HAP-1 (cell line): ENCODE measurements around the gene ATN1.

Source experiments
- DNase-seq, 2 experiments: peaks; one replicate each; pipeline ENCODE4 v3.0.0-alpha.2; 2016 to 2020; ENCODE audit warnings: low spot score in 2 of 2
- H3K27me3 ChIP-seq: fragments of 250-450 bp; sonication (Bioruptor Pico); 2 replicates; pipeline ENCODE4 v1.5.1; 2020; ENCODE audit warnings: low read depth, mild to moderate bottlenecking, moderate library complexity
- H3K36me3 ChIP-seq: fragments of 250-450 bp; sonication (Bioruptor Pico); replicated peaks from 2 replicates; pipeline ENCODE4 v1.5.1; 2020; ENCODE audit warnings: mild to moderate bottlenecking
- H3K4me1 ChIP-seq: fragments of 250-450 bp; sonication (Bioruptor Pico); 2 replicates; pipeline ENCODE4 v1.5.1; 2020; ENCODE audit warnings: mild to moderate bottlenecking
- H3K4me3 ChIP-seq: fragments of 250-450 bp; sonication (Bioruptor Pico); 2 replicates; pipeline ENCODE4 v1.5.1; 2020; ENCODE audit warnings: mild to moderate bottlenecking, moderate library complexity
- H3K9me3 ChIP-seq: fragments of 250-450 bp; sonication (Bioruptor Pico); 2 replicates; pipeline ENCODE4 v1.5.1; 2020; ENCODE audit warnings: mild to moderate bottlenecking, moderate library complexity
- in situ Hi-C: fragments of 300-500 bp; cut with MboI; formaldehyde crosslinking; loops from 3 replicates; pipeline ENCODE4 v1.14.3; 2020; ENCODE audit warnings: low sequenced_read_pairs, inconsistent platforms, mixed read lengths

The ATN1 gene

GRCh38 chr12:6957741-6958608, 30.2 kb downstream of the ATN1 start:
- Histone ChIP-seq H3K4me3 (no peak overlapping the region), H3K36me3 (no peaks in the 10 kb centered on the region), H3K4me1 (peaks cover 19% of the 10 kb centered on the region), H3K9me3 (no peaks in the 10 kb centered on the region), H3K27me3 (no peaks in the 10 kb centered on the region)
- in situ Hi-C loops: no loop called here
- DNase-seq: no peak

DNA sequence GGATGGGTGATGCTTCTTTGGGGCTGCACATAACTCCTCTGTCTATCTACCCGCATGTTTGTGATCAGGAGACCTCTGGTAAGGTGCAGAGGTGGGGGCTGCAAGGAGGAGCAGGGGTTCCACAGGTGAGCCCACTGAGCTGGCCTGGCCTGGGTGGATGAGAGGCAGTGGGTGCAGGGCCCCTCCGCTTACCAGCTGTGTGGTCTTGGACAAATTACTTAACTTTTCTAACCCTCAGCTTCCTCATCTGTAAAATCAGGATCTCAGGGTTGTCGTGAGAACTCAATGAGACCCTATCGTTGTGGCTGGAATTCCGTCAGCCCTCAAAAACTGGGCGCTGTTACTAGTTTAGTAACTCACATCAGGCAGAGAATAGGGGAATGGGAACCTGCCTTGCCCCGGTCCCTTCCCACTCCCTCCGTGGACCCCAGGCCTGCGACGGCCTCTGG, 30.9 kb downstream of the ATN1 start:
- no peaks in the 10 kb centered on the region for H3K36me3 ChIP-seq
- no peak for DNase-seq
- no peak overlapping the region for H3K4me3 ChIP-seq
- no peaks in the 10 kb centered on the region for H3K9me3 ChIP-seq
- in situ Hi-C loops: no loop called here
- no peaks in the 10 kb centered on the region for H3K27me3 ChIP-seq
- peaks cover 19% of the 10 kb centered on the region for H3K4me1 ChIP-seq

DNA sequence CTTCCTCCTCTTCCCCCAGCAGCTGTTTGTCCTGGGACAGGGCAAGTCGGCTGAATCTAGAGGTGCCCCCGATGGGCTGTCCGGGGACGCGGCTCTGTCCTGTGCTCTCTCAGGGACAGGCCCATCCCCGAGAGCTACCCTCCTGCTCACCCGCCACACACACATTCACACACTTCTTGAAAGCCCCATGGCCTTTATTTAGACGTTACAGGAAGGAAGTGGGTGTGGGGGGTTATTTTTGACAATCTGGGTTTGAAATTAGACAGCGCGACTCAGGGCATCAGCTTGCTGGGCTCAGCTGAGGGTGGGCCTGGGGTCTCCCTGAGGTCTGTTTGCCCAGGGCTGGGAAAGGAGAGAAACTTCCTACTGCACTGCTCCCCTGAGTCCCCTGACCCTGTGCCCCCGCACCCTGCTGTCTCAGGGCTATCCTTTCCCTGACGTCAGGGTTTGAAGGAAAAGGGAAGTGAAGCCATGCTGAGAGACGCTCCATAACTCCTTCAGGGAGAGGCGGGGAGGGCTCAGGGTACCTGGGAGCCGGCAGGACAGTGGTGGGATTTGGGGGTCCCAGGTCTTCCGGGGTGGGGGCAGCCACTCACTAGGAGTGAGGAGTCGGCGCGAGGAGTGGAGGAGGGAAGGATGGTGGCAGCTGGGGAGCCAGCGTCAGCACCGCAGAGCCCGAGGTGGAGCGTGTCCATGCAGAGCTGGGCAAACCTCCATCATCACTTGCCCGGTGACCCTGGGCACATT, 31.5 kb downstream of the ATN1 start:
- no peaks in the 10 kb centered on the region for H3K9me3 ChIP-seq
- H3K4me1 ChIP-seq: peaks cover 19% of the 10 kb centered on the region
- no peak overlapping the region for H3K4me3 ChIP-seq
- in situ Hi-C loops: no loop called here
- no peaks in the 10 kb centered on the region for H3K36me3 ChIP-seq
- DNase-seq: no peak
- no peaks in the 10 kb centered on the region for H3K27me3 ChIP-seq

DNA sequence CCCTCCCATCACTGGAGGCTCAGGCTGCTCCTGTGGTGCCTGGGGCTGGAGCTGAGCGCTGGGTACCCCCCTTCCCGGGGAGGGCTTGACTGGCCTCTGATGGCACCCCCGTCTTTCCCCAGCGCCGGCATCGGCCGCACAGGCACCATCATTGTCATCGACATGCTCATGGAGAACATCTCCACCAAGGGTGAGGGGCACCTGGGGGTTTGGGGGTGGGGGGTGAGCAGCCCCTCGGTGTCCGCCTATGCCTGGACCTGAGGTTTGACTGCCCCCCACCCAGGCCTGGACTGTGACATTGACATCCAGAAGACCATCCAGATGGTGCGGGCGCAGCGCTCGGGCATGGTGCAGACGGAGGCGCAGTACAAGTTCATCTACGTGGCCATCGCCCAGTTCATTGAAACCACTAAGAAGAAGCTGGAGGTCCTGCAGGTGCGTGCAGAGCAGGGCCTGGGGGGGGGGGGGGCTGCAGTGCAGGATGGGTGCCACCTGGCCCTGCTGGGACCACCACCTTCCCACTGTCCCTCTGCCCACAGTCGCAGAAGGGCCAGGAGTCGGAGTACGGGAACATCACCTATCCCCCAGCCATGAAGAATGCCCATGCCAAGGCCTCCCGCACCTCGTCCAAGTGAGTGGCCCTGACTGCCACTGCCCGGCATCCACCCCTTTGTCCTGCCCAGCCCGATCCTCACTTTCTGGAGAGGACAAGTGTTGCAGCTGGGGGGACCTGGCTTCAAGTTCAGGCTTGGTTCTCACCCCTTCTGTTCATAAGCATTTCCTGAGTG, 32.2 kb downstream of the ATN1 start:
- Histone ChIP-seq H3K27me3 (no peaks in the 10 kb centered on the region), H3K4me3 (no peak overlapping the region), H3K9me3 (no peaks in the 10 kb centered on the region), H3K36me3 (peaks cover 5% of the 10 kb centered on the region), H3K4me1 (peaks cover 19% of the 10 kb centered on the region)
- in situ Hi-C loops: no loop called here
- no peak for DNase-seq

- Histone ChIP-seq H3K9me3 (no peaks in the 10 kb centered on the region), H3K4me3 (peak overlapping the region; percentile 37), H3K27me3 (no peaks in the 10 kb centered on the region), H3K36me3 (peaks cover 13% of the 10 kb centered on the region), H3K4me1 (peaks cover 19% of the 10 kb centered on the region)
- in situ Hi-C loops: no loop called here
- DNase-seq: no peak
Measured at GRCh38 chr12:6960593-6961277, 33.0 kb downstream of the ATN1 start.

DNA sequence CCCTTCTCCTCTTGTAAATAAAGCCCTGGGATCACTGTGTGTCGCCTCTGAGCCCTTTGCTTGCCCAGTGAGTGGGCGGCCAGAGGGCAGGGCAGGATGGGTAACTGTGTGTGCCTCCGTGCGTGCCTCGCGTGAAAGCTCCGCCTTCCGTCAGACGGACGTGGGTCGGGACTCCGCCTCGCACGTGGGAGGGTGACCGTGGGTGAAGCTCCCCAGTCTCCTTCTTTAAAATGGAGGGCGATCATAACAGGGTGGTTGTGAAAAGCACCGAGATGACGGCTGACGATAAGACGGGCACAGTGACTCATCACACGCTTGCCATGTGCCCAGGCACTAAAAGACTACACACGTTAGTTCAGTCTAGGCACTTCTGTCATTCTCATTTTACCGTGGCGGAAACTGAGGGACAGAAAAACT, 33.5 kb downstream of the ATN1 start:
- no peaks in the 10 kb centered on the region for H3K9me3 ChIP-seq
- H3K4me1 ChIP-seq: peaks cover 19% of the 10 kb centered on the region
- H3K4me3 ChIP-seq: peak overlapping the region; percentile 37
- peaks cover 18% of the 10 kb centered on the region for H3K36me3 ChIP-seq
- in situ Hi-C loops: no loop called here
- peak in 1 of 2 experiments; percentile 62 for DNase-seq
- H3K27me3 ChIP-seq: no peaks in the 10 kb centered on the region

- Histone ChIP-seq H3K4me3 (peak overlapping the region; percentile 37), H3K36me3 (peaks cover 23% of the 10 kb centered on the region), H3K9me3 (no peaks in the 10 kb centered on the region), H3K27me3 (no peaks in the 10 kb centered on the region), H3K4me1 (peaks cover 19% of the 10 kb centered on the region)
- in situ Hi-C loops: no loop called here
- DNase-seq: peak; percentile 91
Measured at GRCh38 chr12:6961695-6962284, 34.0 kb downstream of the ATN1 start.

GRCh38 chr12:6962285-6963015, 34.7 kb downstream of the ATN1 start:
- in situ Hi-C loops: no loop called here
- H3K27me3 ChIP-seq: no peaks in the 10 kb centered on the region
- H3K9me3 ChIP-seq: no peaks in the 10 kb centered on the region
- DNase-seq: no peak
- peaks cover 19% of the 10 kb centered on the region for H3K4me1 ChIP-seq
- peaks cover 30% of the 10 kb centered on the region for H3K36me3 ChIP-seq
- peak overlapping the region; percentile 37 for H3K4me3 ChIP-seq

DNA sequence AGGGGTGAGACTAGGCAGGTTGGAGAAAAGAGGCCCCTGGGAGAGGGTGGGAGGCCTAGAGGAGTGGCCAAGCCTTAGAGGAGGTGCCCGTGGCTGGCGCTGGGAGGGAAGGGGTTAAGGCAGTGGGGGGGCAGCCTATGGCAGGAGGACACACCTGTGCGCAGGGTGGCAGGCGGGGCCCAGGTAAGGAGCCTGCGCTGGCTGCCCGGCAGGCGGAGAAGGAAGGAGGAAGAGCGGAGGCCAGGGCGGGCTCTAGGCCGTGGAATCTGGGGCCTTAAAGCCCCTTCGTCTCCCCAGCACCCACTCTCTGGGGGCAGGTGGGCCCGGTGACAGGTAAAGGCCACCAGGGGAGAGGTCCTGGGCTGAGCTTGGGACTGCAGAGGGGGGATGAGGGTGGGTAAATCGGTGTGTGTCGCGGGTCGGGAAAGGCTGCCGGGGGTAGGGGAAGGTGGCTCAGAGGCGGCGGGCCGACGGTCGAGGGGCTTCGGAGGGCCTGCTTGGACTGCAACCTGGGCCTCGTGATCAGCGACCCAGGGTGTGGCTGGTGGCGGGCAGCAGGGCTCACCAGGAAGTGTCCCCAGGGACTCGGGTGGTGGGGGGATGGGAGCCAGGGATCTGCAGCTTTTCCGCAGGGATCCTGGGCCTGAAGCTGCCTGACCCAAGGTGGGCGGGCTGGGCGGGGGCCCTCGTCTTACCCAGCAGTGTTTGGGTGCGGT, 35.4 kb downstream of the ATN1 start:
- Histone ChIP-seq H3K4me1 (peaks cover 19% of the 10 kb centered on the region), H3K9me3 (no peaks in the 10 kb centered on the region), H3K27me3 (no peaks in the 10 kb centered on the region), H3K36me3 (peaks cover 37% of the 10 kb centered on the region), H3K4me3 (no peak overlapping the region)
- in situ Hi-C loops: no loop called here
- DNase-seq: no peak

GRCh38 chr12:6963791-6964413, 36.1 kb downstream of the ATN1 start:
- Histone ChIP-seq H3K9me3 (no peaks in the 10 kb centered on the region), H3K36me3 (peaks cover 44% of the 10 kb centered on the region), H3K4me1 (peaks cover 23% of the 10 kb centered on the region), H3K4me3 (no peak overlapping the region), H3K27me3 (no peaks in the 10 kb centered on the region)
- in situ Hi-C loops: no loop called here
- DNase-seq: no peak

DNA sequence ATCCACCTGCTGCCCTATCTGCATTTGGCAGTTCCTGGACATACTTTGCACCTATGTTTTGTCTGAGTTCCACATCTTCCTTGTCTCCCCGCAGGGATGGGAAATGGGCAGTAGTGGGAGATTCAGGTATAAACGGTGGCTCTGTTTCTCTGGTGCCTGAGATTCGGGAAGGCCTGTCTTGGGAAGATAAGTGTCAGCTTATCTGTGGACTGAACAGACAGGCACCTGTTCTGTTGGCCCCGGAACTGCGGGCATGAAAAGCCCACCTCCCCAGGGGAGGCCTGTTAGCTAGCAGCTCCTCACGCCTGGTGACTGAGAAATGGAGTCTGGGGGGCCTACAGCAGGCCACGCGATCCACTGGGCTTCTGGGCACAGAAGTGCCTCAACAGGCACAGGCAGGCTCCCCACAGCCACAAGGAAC, 36.9 kb downstream of the ATN1 start:
- Histone ChIP-seq H3K4me3 (no peak overlapping the region), H3K36me3 (peaks cover 51% of the 10 kb centered on the region), H3K4me1 (peaks cover 27% of the 10 kb centered on the region), H3K9me3 (no peaks in the 10 kb centered on the region), H3K27me3 (no peaks in the 10 kb centered on the region)
- in situ Hi-C loops: no loop called here
- no peak for DNase-seq
